Putamen (tissue), 1 donor: ENCODE measurements around the gene TRIM3.

Experiments used
- DNase-seq: peaks from one replicate; pipeline ENCODE4 v3.0.0-alpha.2; 2016; ENCODE audit warnings: low spot score

TRIM3 gene

DNA sequence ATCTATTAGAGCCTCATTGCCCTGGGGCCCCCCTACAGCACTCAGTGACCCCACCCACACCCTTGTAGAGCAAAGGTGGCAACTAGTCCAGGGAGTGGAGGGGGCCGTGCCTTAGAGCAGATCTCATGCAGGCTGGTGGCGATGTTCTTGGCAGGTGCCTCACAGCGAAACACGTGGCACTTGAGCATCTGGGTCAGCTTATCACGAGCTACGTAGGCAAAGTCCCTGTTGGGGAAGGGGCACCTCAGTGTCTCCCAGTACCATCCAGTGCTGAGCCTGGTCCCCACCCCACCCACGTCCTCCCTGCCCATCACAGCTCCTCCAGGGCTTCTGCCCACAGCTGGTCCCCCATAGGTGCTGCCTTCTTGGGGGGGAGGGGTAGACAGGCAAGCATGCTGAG is 72.3 kb downstream of the TRIM3 start:
- DNase-seq = no peak

DNA sequence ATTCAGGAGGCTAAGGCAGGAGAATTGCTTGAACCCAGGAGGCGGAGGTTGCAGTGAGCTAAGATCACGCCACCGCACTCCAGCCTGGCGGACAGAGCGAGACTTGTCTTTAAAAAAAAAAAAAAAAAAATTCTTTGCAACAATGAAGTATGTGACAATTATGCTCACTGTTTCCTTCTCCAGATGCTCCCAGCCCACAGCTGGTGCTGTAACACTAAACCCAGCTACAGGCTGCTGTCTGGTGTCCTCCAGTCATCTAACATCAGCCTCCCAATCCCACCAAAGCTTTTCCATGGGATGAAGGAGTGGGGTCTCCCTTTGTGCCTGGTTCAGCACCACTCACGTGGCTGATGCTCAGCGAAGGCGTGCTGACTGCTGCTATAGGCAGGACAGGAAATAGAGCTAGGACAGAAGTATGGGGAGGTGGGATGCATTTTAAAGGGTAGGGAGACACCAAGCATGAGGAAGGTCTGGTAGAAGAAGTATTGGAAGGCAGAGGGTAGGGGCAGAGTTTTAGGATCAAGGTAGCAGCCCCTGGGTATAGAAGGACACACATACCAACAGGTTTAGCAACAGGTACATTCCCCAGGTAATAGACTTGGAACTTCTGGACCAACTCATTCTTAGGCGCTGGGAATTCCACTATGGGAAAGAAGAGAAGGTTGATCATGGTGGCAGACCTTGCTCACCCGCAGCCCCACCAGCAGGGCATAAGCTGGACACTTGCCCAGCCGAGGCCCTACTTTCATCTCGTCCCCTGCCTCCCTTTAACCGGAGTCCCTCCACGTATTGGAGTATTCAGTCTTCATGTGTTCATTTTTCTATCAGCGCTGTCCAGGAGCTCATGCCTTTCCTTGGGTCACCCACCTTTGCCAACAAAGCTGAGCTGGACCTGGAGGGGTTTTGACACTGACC is 73.1 kb downstream of the TRIM3 start:
- no peak for DNase-seq
